Ramos (cell line): ENCODE measurements around the gene TPM2.

Experiments used
- in situ Hi-C: fragments of 300-500 bp; cut with MboI; formaldehyde crosslinking; loops from one replicate; pipeline ENCODE4 v1.14.3; 2022; ENCODE audit warnings: low sequenced_read_pairs; ENCODE audit not compliant: unreplicated experiment

TPM2 gene

DNA sequence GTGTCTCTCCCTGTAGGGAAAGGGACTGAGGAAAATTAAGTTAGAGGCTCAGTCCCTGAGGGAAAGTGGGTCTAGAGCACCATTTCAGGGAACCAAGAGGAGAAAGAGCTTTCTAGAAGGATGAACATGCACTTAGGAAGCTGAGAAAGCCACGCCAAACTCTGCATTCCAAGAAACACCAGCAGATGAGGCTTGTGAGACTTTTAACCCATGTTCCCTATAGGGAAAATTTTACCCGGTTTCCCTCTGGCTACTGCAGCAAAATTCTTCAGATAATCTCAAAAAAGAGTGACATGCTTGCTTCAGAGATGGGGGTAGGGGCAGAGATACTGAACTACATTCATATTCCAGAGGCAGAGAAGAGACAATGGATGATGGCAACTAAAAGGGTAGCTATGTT lies 33.7 kb upstream of the TPM2 start:
- in situ Hi-C loops: loop anchor here (10.0 kb wide), 1 partner anchor 119 kb away; the partner anchor contains the start of gene TESK1

DNA sequence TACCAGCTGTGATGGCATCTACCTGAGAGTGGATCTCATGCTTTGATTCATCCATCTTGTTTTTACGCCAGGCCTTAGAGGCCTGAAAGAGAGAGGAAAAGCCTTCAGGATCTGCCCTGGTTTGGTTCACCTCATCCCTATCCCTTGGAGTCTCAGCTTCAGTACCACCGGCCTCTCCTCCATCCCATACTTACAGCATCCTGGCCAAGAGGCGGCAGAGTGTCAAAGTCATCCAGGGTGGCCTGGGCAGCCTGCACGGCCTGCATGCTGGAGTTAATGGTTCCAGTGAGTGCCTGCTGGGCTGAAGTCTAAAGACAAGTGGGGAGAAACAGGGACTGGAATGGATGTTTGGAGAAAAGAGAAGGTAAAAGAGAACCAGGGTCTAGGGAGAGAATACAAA lies 29.8 kb upstream of the TPM2 start:
- in situ Hi-C loops: no loop called here

DNA sequence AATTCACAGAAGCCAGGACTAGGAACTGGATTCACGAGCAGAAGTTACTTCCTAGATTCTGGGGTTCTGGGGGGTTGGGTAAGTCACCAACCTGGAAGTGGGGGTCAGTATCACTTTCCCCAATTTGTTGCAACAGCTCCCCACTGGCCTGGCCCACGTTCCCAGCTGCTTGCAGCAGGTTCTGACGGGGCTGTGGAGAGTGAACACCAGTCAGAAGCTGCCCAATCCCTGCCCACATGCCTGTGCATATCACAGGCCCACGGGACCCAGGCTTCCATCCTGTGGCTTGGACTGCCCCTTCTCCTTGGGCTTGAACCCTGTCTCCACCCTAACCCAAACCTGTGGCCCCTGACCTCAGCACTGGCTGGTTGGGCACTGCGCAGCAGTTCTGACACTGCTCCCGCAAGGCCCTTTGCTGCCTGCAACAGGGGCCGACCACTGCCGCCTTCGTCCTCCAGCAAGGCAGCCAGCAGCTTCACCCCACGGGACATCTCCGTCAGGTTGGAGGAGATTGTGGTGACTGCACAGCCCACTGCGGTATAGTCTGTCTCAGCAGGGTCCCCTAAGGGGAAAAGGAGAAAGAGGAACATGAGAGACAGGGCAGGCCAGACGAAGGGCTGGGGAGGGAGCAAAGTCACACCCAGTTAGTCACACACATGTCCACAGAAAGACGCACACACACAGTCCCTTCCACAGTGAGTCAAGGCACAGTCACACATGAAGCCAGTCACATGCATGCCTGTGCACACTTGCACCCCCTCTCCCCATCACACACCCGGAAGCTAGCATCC lies 29.2 kb upstream of the TPM2 start:
- in situ Hi-C loops: no loop called here

DNA sequence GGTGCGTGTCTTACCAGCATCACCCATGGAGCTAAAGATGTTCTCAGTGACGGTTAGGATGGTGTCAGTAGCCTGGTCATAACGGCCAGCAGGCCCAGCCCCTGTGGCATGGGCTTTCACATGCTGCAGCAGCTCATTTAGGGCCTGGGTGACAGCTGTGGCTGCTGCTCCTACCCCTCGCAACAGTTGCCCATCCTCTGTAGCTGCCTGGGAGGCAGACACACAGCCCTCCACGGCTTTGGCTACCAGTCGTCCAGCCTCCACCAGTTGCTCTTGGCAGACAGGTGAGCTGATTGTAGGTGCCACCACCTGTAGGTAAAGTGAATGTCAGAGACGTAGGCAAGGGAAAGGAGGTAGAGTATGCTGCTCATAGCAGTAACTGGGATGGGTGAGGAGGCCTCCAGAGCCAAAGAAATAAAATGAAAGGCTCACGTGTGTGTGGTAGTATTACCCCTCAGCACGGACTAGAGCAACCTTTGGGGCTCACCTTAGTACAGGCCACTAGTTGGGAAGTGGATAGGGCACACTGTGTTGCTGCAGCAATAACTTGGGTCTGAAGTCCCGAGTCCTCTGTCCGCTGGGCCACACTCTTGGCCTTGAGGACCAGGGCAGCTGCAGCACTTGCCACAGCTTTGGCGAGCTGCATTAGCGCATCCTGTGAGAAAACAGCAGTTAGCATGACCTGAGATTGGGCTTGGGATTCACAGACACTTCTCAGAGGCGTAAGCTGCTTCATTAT lies 27.6 kb upstream of the TPM2 start:
- in situ Hi-C loops: no loop called here

DNA sequence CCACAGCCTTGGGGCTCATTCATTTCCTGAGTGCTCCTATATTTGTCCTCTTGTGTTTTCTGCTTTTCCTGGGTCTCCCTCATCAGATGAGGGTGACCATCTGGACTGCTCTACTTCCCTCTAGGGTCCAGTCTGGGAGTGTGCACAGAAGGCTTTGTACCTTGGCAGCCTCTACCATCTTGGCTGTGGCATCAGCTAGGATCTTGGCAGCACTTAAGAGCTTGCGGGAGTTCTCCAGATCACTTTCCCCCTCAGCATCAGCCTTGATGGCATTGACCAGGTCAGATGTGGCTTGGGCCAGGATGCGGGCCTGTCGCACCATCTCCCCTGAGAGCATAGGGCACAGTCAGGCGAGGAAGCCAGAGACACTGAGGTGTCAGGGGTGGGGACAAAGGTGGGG lies 26.5 kb upstream of the TPM2 start:
- in situ Hi-C loops: no loop called here

DNA sequence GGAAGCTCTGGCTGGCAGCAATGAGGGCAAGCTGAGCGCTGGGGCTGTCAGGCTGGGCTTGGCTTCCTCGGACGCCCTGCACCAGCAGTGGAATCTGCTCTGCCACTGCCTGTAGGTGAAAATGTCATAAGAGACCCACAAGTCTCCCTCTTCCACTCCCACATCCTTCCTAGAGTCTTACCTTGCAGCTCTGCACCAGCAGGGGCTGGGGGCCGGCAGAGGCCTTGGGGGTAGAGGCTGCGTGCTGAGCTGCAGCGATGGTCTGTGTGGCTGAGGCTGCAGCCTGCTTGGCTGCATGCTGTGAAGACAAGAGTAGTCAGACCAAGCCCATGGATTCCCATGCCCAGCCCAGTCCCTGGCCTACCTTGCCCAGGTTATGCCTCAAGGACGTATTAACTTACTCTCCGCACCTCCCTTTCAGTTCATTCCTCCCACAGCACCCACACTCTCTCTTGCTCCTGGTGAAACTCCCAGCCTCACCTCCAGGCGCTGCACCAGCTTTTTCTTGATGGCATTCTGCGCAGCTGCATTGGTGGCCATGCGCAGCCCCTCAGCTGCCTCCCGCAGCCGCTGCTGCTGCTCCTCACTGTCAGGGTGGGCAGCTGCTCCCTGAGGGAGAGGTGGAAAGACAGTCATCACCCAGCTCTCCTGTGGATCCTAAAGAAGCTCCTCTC lies 25.0 kb upstream of the TPM2 start:
- in situ Hi-C loops: no loop called here

DNA sequence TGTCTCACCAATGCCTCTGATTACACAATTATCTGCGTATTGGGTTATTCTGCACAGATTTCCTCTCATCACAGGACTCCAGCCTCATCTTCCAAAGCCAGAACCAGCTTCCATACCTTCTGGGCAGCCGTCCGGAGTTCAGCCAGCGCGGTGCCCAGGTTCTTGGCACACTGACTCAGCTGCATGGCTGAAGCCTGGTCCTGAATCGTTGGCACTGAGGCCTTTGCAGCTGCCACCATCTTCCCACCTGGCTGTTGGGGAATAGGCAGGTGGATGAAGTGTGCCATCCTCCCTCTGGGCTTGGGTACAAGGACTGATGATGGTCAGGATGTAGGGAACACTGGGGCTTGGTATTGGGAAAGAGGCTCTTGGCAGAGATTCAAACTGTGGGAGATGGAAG lies 24.4 kb upstream of the TPM2 start:
- in situ Hi-C loops: no loop called here

DNA sequence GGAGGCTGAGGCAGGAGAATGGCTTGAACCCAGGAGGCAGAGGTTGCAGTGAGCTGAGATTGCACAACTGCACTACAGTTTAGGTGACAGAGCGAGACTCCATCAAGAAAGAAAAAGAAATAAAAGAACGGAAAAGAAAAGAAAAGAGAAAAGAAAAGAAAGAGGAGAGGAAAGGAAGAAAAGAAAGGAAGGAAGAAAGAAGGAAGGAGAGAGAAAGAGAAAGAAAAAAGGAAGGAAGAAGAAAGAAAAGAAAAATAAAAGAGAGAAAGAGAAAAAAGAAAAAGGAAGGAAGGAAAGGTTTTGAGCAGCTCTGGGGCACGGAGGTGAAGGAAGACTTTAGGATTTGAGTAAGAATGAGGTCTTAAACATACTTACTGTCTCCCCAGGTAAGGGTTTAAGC lies 23.9 kb upstream of the TPM2 start:
- in situ Hi-C loops: no loop called here

DNA sequence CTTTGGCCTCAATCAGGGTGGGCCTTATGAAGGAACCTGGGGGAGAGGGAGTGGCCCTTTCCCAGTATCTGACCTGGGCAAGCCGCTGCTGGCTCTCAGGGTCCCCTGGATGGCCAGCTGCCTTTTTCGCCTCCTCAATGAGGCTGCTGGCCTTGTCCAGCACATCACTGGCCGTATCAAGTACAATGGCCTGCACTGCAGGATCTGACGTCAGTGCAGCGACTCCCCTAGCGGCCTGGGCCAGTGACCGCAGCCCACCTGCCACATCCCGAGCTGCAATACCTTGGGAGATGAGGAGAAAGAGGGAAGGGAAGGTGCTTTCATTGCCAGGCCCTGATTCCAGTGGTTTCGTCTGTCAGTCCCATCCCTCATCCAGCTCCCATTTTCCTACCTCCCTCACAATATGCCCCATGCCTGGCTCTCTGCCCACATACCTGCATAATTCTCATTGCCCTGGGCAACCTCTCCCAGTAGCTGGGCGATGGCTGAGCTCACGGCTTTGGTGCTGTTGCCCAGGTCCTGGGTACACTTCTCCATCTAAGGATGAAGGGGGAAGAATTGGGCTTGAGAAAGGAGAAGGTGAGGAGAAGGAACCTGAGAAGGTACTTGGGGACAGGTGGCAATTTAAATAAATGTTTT lies 23.2 kb upstream of the TPM2 start:
- in situ Hi-C loops: no loop called here

DNA sequence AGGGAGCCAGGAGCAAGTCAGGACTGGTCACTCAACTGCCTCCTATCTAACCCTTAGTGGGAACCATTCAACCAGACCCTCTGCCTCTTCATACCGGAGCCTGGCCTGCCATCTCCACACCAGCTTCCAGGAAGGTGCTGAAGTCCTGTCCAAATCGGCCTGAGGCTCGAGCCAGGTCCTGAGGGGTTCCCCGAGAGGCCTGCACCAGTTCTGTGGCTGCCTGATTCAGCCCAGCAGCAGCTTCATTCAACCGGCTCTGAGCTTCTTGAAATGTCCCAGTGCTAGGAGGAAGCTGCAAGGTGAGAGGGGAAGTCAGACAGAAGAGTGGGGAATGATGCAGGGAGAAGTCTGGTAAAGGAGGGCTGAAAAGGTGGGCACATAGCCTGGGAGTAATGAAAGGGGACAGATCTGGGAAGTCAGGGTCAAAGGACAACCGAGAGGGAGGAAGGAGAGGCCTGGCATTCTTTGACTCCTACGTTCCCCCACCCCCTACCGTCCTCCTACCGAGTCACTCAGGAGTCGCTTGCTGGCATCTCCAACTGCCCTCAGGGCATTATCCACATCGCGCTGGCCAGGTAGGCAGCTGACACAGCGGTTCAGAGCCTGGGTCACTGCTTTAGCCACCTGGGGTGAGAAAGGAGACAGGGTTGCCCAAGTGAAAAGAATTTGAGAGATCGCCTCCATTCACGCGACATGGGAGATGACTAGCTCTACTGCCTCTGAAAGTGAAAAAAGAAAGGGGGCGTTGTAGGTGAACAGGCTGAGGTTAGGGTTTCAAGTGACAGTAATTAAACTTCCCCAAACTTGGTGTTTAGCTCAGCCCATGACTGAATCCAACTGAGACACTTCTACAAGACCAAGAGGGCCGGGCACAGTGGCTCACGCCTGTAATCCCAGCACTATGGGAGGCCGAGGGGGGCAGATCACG lies 22.0 kb upstream of the TPM2 start:
- in situ Hi-C loops: no loop called here

DNA sequence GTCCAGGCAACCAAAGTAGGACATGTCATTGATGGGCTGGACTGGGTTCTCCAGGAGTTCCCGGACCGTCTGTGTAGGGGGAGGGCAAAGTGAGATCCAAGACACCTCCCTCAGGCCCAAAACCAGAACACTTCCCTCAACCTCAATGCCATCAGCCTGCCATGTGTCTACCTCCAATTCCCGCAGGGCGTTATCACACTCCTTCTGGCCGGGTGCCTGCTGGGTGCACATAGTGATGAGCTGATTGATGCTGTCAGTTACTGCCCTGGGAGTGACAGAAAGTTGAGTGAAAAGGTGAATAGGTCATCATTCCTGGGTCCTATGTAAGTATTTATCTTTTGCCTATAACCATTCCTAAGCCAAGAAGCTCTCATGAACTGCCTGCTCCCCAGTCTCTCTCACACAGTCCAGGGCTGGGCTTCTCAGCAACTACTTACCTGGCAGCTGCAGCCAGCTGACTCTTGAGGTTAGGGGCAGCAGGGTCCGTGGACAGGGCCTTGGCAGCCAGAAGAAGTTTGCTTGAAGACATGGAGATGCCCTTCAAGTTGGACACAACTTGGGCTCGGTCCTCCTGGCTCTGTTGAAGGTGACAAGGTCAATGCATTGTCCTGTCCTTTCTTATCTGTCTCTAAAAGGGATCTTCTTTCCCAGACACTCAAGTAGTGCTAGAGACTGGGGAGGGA lies 21.2 kb upstream of the TPM2 start:
- in situ Hi-C loops: no loop called here

DNA sequence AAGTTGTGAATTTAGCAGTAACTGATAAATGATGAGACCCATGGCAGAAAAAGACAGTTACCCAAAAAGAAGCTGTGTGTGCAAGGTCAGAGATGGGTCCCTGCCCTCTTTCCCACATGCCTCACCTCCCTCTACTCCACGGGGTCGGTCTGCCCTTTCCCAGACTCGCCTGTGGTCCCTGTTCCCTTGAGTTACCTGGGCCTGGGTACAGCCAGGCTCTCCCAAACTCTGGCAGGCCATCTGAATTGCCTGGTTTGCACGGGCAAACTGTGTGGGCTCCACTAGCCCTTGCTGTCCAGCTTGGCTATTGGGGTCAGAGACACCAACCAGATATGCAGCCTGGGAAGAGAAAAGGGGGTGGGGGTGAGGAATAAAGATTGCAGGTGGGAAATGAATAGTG lies 18.4 kb upstream of the TPM2 start:
- in situ Hi-C loops: no loop called here

DNA sequence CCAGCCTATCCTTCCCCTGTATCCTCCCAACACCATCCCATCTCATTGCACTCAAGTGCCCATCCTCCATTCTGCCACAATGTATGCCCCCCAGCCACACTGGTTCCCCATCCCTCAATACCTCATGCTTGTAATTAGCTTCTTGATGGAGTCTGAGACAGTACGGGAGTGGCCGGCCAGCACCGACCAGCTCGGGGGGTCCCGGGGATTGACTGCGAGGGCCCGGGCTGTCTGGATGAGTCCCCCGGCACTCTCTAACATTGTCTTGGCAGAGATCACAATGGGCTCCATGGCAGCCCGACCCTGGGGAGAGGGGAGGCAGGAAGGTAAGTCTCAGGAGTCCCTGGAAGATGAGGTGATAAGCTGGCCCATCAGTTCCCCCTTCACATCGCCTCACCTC lies 17.2 kb upstream of the TPM2 start:
- in situ Hi-C loops: no loop called here

DNA sequence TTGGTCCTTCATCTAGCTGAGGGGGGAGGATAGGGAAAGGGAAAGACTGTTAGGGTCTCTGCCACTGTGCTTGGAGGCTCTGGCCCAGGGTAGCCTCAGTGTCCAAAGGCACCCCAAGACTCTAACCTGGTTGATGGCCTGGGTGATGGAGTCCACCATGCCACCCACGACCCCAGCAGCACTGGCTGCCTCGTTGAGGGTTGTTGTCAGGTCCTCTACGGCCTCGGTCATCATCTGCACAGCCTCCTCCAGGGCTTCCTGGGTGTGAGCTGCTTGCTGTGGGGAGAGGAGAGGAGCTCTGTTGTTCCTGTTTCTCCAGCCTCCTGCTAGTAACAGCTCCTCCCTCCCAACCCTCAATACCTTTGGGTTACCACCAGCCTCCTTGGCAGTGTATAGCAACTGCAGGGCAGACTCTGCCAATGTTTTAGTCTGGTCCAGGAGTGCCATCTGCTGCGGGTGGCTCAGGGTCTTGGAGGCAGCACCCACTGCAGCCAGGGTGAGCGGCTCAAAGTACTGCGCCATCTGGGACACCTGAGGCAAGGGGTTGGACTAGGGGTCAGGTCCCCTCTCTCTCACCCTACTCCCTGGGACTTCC lies 16.2 kb upstream of the TPM2 start:
- in situ Hi-C loops: no loop called here

DNA sequence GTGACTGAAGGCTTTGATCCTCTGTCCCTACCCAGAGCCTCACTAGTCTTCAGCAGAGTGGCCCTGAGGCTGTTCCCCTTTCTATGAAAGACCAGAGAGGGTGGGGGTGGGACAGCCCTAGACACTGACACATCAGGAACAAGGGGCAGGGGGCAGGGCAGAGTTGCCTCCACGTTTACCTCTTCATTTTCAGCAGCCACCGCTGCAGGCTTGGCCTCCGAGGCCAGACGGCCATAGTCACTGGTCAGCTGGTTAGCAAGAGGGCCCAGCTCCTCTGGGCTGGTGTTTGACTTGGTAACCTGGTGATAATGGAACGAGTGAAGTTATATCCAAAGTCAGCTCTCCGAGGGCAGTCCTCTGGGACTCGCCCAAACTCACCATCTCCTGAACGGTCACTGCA lies 15.6 kb upstream of the TPM2 start:
- in situ Hi-C loops: no loop called here

DNA sequence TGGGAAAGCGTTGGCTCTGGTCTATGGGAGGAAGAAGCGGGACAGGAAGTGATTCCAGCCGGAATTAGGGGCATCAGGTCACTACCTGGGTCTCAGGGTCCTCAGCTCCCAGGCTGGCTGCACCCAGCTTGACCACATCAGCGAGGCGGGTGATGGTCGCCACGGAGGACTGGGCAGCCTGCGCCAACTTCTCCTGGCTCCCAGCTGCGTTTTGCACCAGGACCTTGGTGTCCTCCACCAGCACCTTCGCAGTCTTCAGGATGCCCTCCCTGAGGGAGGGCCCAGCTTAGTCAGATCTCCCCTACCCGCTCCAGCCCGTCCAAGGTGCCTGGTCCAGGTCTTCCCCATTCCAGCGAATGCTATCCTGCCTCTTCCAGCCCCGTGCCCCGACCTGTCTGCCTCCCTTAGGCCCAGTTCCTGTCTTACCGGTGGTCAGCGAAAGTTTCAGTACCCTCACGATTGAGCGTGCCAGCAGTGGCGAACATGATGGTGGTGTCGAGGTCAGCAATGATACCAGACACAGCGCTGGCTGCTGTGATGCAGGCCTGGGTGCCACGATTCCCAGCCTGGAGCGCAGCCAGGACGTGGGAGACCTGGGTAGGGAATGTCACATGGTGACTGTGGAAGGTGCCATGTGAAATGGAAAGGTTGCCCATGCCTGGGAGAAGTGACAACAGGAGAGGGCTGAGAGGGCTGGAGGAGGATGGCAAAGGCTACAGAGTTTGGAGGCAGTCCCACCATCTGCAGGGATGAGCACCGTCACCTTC lies 14.4 kb upstream of the TPM2 start:
- in situ Hi-C loops: no loop called here

DNA sequence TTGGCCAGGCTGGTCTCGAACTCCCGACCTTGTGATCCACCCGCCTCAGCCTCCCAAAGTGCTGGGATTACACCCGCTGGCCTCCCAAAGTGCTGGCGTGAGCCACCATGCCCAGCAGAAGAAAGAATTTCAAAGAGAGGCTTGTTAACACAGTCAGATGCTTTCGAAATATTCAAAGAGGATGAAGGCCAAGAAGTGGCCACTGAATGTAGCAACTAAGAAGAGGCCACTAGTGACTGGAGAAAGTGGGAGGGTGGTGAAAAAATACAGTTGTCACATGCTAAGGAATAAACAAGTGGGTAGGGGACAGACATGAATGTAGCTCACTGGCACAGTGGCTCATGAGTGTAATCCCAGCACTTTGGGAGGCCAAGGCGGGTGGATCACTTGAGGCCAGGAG lies 13.0 kb upstream of the TPM2 start:
- in situ Hi-C loops: no loop called here

DNA sequence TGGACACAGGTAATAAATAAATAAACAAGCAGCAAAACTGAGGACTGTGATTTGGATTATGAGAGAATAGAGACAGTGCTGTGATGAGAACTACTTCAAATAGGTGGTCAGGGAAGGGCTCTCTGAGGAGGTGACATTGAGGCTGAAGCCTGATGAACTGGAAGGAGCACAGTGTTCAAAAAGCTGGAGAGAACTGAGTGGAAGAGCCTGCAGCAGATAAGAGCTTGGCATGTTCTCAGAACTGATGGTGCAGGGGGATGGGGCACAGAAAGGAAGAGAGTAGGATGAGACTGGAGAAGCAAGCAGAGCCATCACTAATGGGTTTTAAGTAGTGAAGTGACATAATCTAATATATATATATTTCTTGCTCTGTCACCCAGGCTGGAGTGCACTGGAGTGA lies 11.2 kb upstream of the TPM2 start:
- in situ Hi-C loops: no loop called here
